CD14-positive monocyte (primary cell): ENCODE results near the gene EN2. TPM values are rescaled to one million over a fixed set of nuclear protein-coding genes. Genes with fewer than 3 reads are reported as not detected.

Experiments
- DNase-seq, 3 donors: peaks; one replicate each; pipeline ENCODE4 v3.0.0-alpha.2; 2011 to 2022
- H2AFZ ChIP-seq: 2 replicates; pipeline ENCODE4 v1.6.0; 2012; ENCODE audit warnings: mild to moderate bottlenecking, low read depth, low read length, inconsistent platforms; ENCODE audit not compliant: insufficient read depth, poor library complexity, severe bottlenecking
- H3K27ac ChIP-seq, 2 donors: 1 replicate in 1 of 2; 2 replicates in 1 of 2; pipeline ENCODE4 v1.5.1; 2012 to 2013; ENCODE audit warnings: low read length in 2 of 2, control low read depth in 1 of 2, inconsistent platforms in 1 of 2, low read depth in 1 of 2, mild to moderate bottlenecking in 1 of 2
- H3K27me3 ChIP-seq, 2 donors: one replicate each; pipeline versions ENCODE4 v1.6.0 to v1.6.1; 2011 to 2013; ENCODE audit warnings: low read length in 2 of 2; ENCODE audit not compliant: control insufficient read depth in 2 of 2, insufficient read depth in 2 of 2
- H3K36me3 ChIP-seq, 2 donors: replicated peaks in 1 of 2; 1 replicate in 1 of 2; 2 replicates in 1 of 2; pipeline versions ENCODE4 v1.5.1 to v1.6.1; 2012 to 2013; ENCODE audit warnings: low read length in 2 of 2, control low read depth in 1 of 2, inconsistent platforms in 1 of 2, mild to moderate bottlenecking in 1 of 2; ENCODE audit not compliant: insufficient read depth in 2 of 2, control insufficient read depth in 1 of 2
- H3K4me1 ChIP-seq, 2 donors: 1 replicate in 1 of 2; 2 replicates in 1 of 2; pipeline versions ENCODE4 v1.5.1 to v1.6.1; 2012 to 2013; ENCODE audit warnings: low read length in 2 of 2, control low read depth in 1 of 2, inconsistent platforms in 1 of 2, mild to moderate bottlenecking in 1 of 2, moderate library complexity in 1 of 2; ENCODE audit not compliant: insufficient read depth in 2 of 2, control insufficient read depth in 1 of 2
- H3K4me2 ChIP-seq: replicated peaks from 2 replicates; pipeline ENCODE3; 2012; ENCODE audit warnings: low read length, moderate library complexity, mild to moderate bottlenecking; ENCODE audit not compliant: poor library complexity, severe bottlenecking; ENCODE audit errors: extremely low read depth
- H3K4me3 ChIP-seq, 3 experiments: fragments of 200-600 bp in 1 of 3; sonication (generic) in 1 of 3; replicated peaks in 1 of 3; 1 replicate in 2 of 3; 2 replicates in 1 of 3; pipeline ENCODE4 v1.5.1; 2011 to 2013; ENCODE audit warnings: low read length in 3 of 3, mild to moderate bottlenecking in 3 of 3, control low read depth in 2 of 3, low read depth in 2 of 3, inconsistent platforms in 1 of 3, moderate library complexity in 1 of 3
- H3K79me2 ChIP-seq: 2 replicates; pipeline ENCODE4 v1.6.0; 2012; ENCODE audit warnings: mild to moderate bottlenecking, control low read depth, inconsistent platforms, low read length, moderate library complexity; ENCODE audit not compliant: insufficient read depth
- H3K9ac ChIP-seq: 2 replicates; pipeline ENCODE4 v1.6.0; 2017; ENCODE audit warnings: low read length, mild to moderate bottlenecking; ENCODE audit not compliant: insufficient read depth, poor library complexity, severe bottlenecking
- H3K9me3 ChIP-seq, 2 donors: replicated peaks in 1 of 2; 1 replicate in 1 of 2; 2 replicates in 1 of 2; pipeline versions ENCODE4 v1.5.1 to v1.6.1; 2012 to 2013; ENCODE audit warnings: low read length in 2 of 2, control low read depth in 1 of 2; ENCODE audit not compliant: control insufficient read depth in 1 of 2, insufficient read depth in 1 of 2
- H4K20me1 ChIP-seq: 2 replicates; pipeline ENCODE4 v1.6.0; 2012; ENCODE audit warnings: mild to moderate bottlenecking, low read length, control low read depth, moderate library complexity; ENCODE audit not compliant: insufficient read depth
- H3K27ac Mint-ChIP-seq, 7 donors: one replicate each; pipeline ENCODE4 v1.8.0; 2020; ENCODE audit warnings: mild to moderate bottlenecking in 7 of 7, mixed read lengths in 7 of 7, moderate library complexity in 6 of 7, inconsistent platforms in 2 of 7
- H3K27me3 Mint-ChIP-seq, 3 donors: one replicate each; pipeline ENCODE4 v1.8.0; 2021 to 2022; ENCODE audit warnings: low read depth in 3 of 3, mild to moderate bottlenecking in 3 of 3, mixed read lengths in 3 of 3, moderate library complexity in 3 of 3, inconsistent platforms in 1 of 3
- H3K36me3 Mint-ChIP-seq, 2 donors: one replicate each; pipeline ENCODE4 v1.8.0; 2020; ENCODE audit warnings: mixed read lengths in 2 of 2, inconsistent platforms in 1 of 2, mild to moderate bottlenecking in 1 of 2
- H3K4me1 Mint-ChIP-seq: one replicate; pipeline ENCODE4 v1.8.0; 2020; ENCODE audit warnings: mild to moderate bottlenecking, mixed read lengths
- H3K4me3 Mint-ChIP-seq, 2 donors: one replicate each; pipeline ENCODE4 v1.8.0; 2020; ENCODE audit warnings: mild to moderate bottlenecking in 2 of 2, mixed read lengths in 2 of 2, moderate library complexity in 1 of 2
- H3K9me3 Mint-ChIP-seq, 7 donors: one replicate each; pipeline ENCODE4 v1.8.0; 2020 to 2022; ENCODE audit warnings: mixed read lengths in 7 of 7, mild to moderate bottlenecking in 6 of 7, moderate library complexity in 6 of 7, inconsistent platforms in 2 of 7
- CTCF ChIP-seq: fragments of 200-600 bp; IDR thresholded peaks from one replicate; pipeline ENCODE4 v1.8.0; 2022; ENCODE audit warnings: antibody characterized with exemption, mild to moderate bottlenecking
- WGBS: methylation state at CpG from one replicate; pipeline ENCODE4 v1.1.5; 2013; ENCODE audit warnings: missing lambda C conversion rate; ENCODE audit not compliant: insufficient coverage; 5-methylcytosine and 5-hydroxymethylcytosine counted together
- intact Hi-C, 2 donors: fragments of 100-400 bp; cut with micrococcal nuclease; formaldehyde crosslinking; loops; one replicate each; pipeline versions ENCODE4 v1.15.0 to v1.15.1; 2023
- polyA plus RNA-seq, 3 donors: library from polyadenylated mRNA; depleted of rRNA in 1 of 3; unstranded in 2 of 3; stranded (reverse) in 1 of 3; fragments of 300-500 nt in 2 of 3; fragments of >200 nt in 1 of 3; fragmentation: Illumina TruSeq in 2 of 3; gene quantifications; 1 replicate in 2 of 3; 2 replicates in 1 of 3; pipeline ENCODE4 v1.2.3, GENCODE V29; 2012 to 2021

Gene EN2
- polyA plus RNA-seq, 3 donors, result not detected

GRCh38 chr7:155507576-155507975 lies 49.6 kb downstream of the EN2 start:
- H3K27me3 ChIP-seq, result peaks cover 94 to 100% of the 10 kb centered on the region in 2 donors
- Mint-ChIP-seq H3K9me3 (peaks cover 0 to 15% (median 5%) of the 10 kb centered on the region in 7 donors), H3K4me3 (peak overlapping the region in 1 of 2 donors; percentile 78), H3K27ac (no peak overlapping the region), H3K36me3 (peaks cover 2 to 7% of the 10 kb centered on the region in 2 donors), H3K4me1 (peaks cover 17% of the 10 kb centered on the region), H3K27me3 (peaks cover 90 to 99% (median 90%) of the 10 kb centered on the region in 3 donors)
- DNase-seq, result no peak
- no peak overlapping the region for H3K4me3 ChIP-seq
- no peak overlapping the region for H3K27ac ChIP-seq
- no peak overlapping the region for H2AFZ ChIP-seq
- no peak for TF ChIP-seq CTCF
- no peaks in the 10 kb centered on the region for H4K20me1 ChIP-seq
- intact Hi-C loops, result no loop called here
- H3K36me3 ChIP-seq, result no peaks in the 10 kb centered on the region
- no CpG with 5 or more reads among the region's 4 CpGs for WGBS
- no peaks in the 10 kb centered on the region for H3K79me2 ChIP-seq
- peaks cover 0 to 4% of the 10 kb centered on the region in 2 donors for H3K9me3 ChIP-seq
- peaks cover 9 to 13% of the 10 kb centered on the region in 2 donors for H3K4me1 ChIP-seq
- H3K4me2 ChIP-seq, result no peak overlapping the region
- H3K9ac ChIP-seq, result no peak overlapping the region

- Histone ChIP-seq H4K20me1 (no peaks in the 10 kb centered on the region), H2AFZ (no peak overlapping the region), H3K27me3 (peaks cover 91 to 100% of the 10 kb centered on the region in 2 donors), H3K9ac (no peak overlapping the region), H3K9me3 (peaks cover 0 to 4% of the 10 kb centered on the region in 2 donors), H3K4me1 (peaks cover 9 to 13% of the 10 kb centered on the region in 2 donors), H3K36me3 (no peaks in the 10 kb centered on the region), H3K4me2 (no peak overlapping the region), H3K4me3 (no peak overlapping the region), H3K27ac (no peak overlapping the region), H3K79me2 (no peaks in the 10 kb centered on the region)
- Mint-ChIP-seq H3K4me3 (peak overlapping the region in 1 of 2 donors; percentile 86), H3K4me1 (peaks cover 17% of the 10 kb centered on the region), H3K27ac (no peak overlapping the region), H3K27me3 (peaks cover 87 to 100% (median 93%) of the 10 kb centered on the region in 3 donors), H3K9me3 (peaks cover 0 to 15% (median 5%) of the 10 kb centered on the region in 7 donors), H3K36me3 (peaks cover 2 to 7% of the 10 kb centered on the region in 2 donors)
- DNase-seq, result no peak
- no peak for TF ChIP-seq CTCF
- intact Hi-C loops, result no loop called here
- 11% methylated on average over 14 of the region's 29 CpGs for WGBS
Measured at GRCh38 chr7:155508376-155509358, 50.7 kb downstream of the EN2 start.
